Astrocyte of the cerebellum (primary cell): Measurements from ENCODE around the gene GBP2.

Source experiments
- DNase-seq: peaks from one replicate; pipeline ENCODE4 v3.0.0-alpha.2; 2011; ENCODE audit warnings: low read depth
- H3K4me3 ChIP-seq: 2 replicates; pipeline ENCODE4 v1.5.1; 2011; ENCODE audit warnings: mild to moderate bottlenecking, low read depth, low read length, moderate library complexity
- CTCF ChIP-seq: IDR thresholded peaks from 2 replicates; pipeline ENCODE4 v1.5.1; 2012; ENCODE audit warnings: low read length, low read depth, moderate library complexity, mild to moderate bottlenecking; ENCODE audit errors: missing control alignments
- in situ Hi-C: cut with HindIII; loops from 2 replicates; pipeline ENCODE4 v1.10.0; 2017; ENCODE audit warnings: low sequenced_read_pairs

Gene GBP2

GRCh38 chr1:89167590-89168230, 41.8 kb upstream of the GBP2 start:
- DNase-seq = no peak
- no peak for TF ChIP-seq CTCF
- H3K4me3 ChIP-seq = no peak overlapping the region
- in situ Hi-C loops = no loop called here

DNA sequence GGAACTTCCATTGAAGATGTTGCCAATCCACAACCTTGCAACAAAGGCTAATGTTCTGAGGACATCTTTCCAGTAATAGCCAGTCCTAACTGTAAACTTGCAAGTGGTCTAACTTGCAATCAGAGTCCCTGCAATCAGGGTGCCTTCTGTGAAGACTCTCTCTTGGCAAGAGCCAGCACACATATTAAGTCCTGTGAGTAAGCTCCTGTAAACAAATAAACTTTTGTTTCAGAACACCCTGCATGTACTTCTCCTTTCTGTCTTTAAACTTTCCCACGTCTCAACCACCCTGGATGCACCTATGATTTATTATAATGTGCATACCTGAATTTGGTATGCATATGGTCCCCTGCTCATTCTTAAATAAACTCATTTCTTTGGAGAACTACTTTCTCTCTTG, 40.8 kb upstream of the GBP2 start:
- no peak overlapping the region for H3K4me3 ChIP-seq
- no peak for DNase-seq
- TF ChIP-seq CTCF = no peak
- in situ Hi-C loops = no loop called here

- in situ Hi-C loops = no loop called here
- H3K4me3 ChIP-seq = no peak overlapping the region
- TF ChIP-seq CTCF = no peak
- DNase-seq = no peak
Measured at GRCh38 chr1:89165811-89166210, 39.9 kb upstream of the GBP2 start.

- in situ Hi-C loops = no loop called here
- DNase-seq = no peak
- no peak overlapping the region for H3K4me3 ChIP-seq
- no peak for TF ChIP-seq CTCF
Measured at GRCh38 chr1:89151047-89151446, 25.1 kb upstream of the GBP2 start.

- no peak for DNase-seq
- TF ChIP-seq CTCF = no peak
- no peak overlapping the region for H3K4me3 ChIP-seq
- in situ Hi-C loops = no loop called here
Measured at GRCh38 chr1:89149976-89150375, 24.1 kb upstream of the GBP2 start.

DNA sequence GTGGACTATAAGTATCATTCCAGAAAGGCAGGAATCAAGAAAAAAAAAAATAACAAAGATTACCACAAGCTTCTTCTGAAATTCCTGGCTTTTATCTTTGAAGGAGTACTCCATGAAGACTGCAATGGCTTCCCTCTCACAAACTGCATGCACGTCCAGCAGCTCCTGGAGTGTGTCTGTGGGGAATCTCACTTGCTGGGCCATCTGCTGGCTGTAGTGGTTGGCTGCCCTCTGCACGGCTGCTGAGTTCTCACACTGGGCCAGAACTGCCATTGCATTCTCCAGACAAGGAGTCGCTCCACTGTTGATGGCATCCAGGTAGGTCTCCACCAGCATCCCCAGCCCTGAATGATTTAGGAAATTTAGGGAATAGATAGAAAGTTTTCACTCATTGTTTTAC, 23.3 kb upstream of the GBP2 start:
- DNase-seq = no peak
- in situ Hi-C loops = no loop called here

More for the DNA sequence above, 23.3 kb upstream of the GBP2 start:
- peak; percentile 38 for TF ChIP-seq CTCF
- H3K4me3 ChIP-seq = no peak overlapping the region
